Suprapubic skin (tissue), 4 donors: ENCODE data around the gene ABHD1. TPM values are rescaled to one million over a fixed set of nuclear protein-coding genes. Genes with fewer than 3 reads are reported as not detected.

Experiments
- DNase-seq, 2 donors: peaks; one replicate each; pipeline ENCODE4 v3.0.0-alpha.2; 2019; ENCODE audit warnings: low spot score in 2 of 2
- H3K27ac ChIP-seq: fragments of 200-600 bp; sonication (generic); one replicate; pipeline ENCODE4 v1.5.1; 2019
- H3K27me3 ChIP-seq: fragments of 200-600 bp; sonication (generic); one replicate; pipeline ENCODE4 v1.5.1; 2019
- H3K36me3 ChIP-seq: fragments of 200-600 bp; sonication (generic); one replicate; pipeline ENCODE4 v1.5.1; 2019
- H3K4me1 ChIP-seq: fragments of 200-600 bp; sonication (generic); one replicate; pipeline ENCODE4 v1.5.1; 2019
- H3K4me3 ChIP-seq: fragments of 200-600 bp; sonication (generic); one replicate; pipeline ENCODE4 v1.5.1; 2019; ENCODE audit warnings: mild to moderate bottlenecking
- H3K9me3 ChIP-seq: fragments of 200-600 bp; sonication (generic); one replicate; pipeline ENCODE4 v1.5.1; 2019
- EP300 ChIP-seq: sonication (generic); formaldehyde crosslinking; IDR thresholded peaks from one replicate; pipeline ENCODE4 v1.6.1; 2017; ENCODE audit warnings: antibody characterized with exemption
- POLR2A ChIP-seq, 2 donors: fragments of 450-650 bp; IDR thresholded peaks; one replicate each; pipeline ENCODE4 v1.6.1; 2017; ENCODE audit warnings: antibody characterized with exemption in 2 of 2, mild to moderate bottlenecking in 2 of 2, moderate library complexity in 2 of 2
- POLR2AphosphoS5 ChIP-seq, 3 donors: sonication (generic); formaldehyde crosslinking; IDR thresholded peaks; one replicate each; pipeline ENCODE4 v1.6.1; 2017; ENCODE audit warnings: antibody characterized with exemption in 3 of 3
- WGBS: methylation state at CpG from one replicate; pipeline ENCODE4 v1.1.5; 2018; 5-methylcytosine and 5-hydroxymethylcytosine counted together
- total RNA-seq, 4 donors: library from RNA; depleted of rRNA; stranded (reverse); fragments of >200 nt; gene quantifications; one replicate each; pipeline ENCODE4 v1.1.0, GENCODE V29; 2016
- TF ChIP-seq, protein P1 (sequence below), 2 donors: fragments of 200-600 bp in 1 of 2; fragments of 450-650 bp in 1 of 2; sonication (generic) in 1 of 2; IDR thresholded peaks; one replicate each; pipeline ENCODE4 v1.5.1; 2016 to 2019; ENCODE audit warnings: antibody characterized with exemption in 2 of 2, mild to moderate bottlenecking in 1 of 2, moderate library complexity in 1 of 2

Gene ABHD1
- total RNA-seq, 4 donors from 2014 or later: not detected

DNA sequence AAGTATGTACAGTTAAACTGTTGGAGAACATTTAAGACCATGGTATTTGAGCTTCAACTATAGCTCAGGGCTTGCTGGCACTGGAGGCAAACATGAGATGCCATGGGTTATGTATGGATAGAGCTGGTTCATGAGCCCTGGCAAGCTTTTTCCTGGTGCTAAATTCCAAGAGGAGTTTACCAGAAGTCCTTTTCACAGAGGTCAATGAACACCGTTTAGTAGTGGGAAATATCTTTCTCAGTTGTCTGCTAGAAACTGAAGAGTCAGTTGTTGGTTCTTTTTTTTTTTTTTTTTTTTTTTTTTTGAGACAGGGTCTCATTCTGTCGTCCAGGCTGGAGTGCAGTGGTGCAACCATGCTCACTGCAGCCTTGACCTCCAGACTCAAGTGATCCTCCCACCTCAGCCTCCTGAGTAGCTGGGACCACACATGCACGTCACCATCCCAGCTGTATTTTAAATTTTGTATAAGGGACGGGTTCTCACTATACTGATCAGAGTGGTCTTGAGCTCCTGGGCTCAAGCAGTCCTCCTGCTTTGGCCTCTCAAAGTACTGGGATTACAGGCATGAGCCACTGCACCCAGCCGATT, 35.7 kb upstream of the ABHD1 start:
- Histone ChIP-seq H3K27me3 (no peaks in the 10 kb centered on the region), H3K4me1 (peaks cover 34% of the 10 kb centered on the region), H3K36me3 (no peaks in the 10 kb centered on the region), H3K4me3 (no peak overlapping the region), H3K27ac (no peak overlapping the region), H3K9me3 (no peaks in the 10 kb centered on the region)
- TF ChIP-seq EP300 (no peak), POLR2A (IDR thresholded peaks at IDR 0.05) (no peak), POLR2AphosphoS5 (IDR thresholded peaks at IDR 0.05) (no peak)
- TF ChIP-seq, protein P1, sequence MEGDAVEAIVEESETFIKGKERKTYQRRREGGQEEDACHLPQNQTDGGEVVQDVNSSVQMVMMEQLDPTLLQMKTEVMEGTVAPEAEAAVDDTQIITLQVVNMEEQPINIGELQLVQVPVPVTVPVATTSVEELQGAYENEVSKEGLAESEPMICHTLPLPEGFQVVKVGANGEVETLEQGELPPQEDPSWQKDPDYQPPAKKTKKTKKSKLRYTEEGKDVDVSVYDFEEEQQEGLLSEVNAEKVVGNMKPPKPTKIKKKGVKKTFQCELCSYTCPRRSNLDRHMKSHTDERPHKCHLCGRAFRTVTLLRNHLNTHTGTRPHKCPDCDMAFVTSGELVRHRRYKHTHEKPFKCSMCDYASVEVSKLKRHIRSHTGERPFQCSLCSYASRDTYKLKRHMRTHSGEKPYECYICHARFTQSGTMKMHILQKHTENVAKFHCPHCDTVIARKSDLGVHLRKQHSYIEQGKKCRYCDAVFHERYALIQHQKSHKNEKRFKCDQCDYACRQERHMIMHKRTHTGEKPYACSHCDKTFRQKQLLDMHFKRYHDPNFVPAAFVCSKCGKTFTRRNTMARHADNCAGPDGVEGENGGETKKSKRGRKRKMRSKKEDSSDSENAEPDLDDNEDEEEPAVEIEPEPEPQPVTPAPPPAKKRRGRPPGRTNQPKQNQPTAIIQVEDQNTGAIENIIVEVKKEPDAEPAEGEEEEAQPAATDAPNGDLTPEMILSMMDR (IDR thresholded peaks at IDR 0.05): no peak
- no peak for DNase-seq
- whole genome bisulfite sequencing: 87% methylated on average over 5 of the region's 5 CpGs

DNA sequence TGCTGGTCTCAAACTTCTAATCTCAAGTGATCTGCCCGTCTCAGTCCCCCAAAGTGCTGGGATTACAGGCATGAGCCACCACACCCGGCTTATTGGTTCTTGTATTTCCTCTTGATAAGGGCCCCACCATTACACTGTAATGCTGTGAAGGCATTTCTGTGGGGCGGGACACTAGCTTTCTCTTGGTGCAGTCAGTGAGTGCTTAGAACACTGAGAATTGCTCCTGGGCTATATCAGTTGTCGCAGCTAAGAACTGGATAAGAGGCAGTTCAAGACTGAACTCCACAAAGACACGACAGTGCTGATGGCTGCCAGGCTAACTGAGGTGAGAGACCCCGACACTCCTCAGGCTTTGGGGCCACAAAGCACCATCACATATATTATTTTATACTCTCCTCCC, 35.0 kb upstream of the ABHD1 start:
- TF ChIP-seq POLR2AphosphoS5 (IDR thresholded peaks at IDR 0.05) (no peak), EP300 (no peak), POLR2A (IDR thresholded peaks at IDR 0.05) (no peak)
- TF ChIP-seq, protein P1 (IDR thresholded peaks at IDR 0.05): no peak
- no peak overlapping the region for H3K4me3 ChIP-seq
- 97% methylated on average over 6 of the region's 6 CpGs for WGBS
- H3K27me3 ChIP-seq: no peaks in the 10 kb centered on the region
- H3K9me3 ChIP-seq: no peaks in the 10 kb centered on the region
- DNase-seq: no peak
- H3K27ac ChIP-seq: no peak overlapping the region
- peaks cover 31% of the 10 kb centered on the region for H3K4me1 ChIP-seq
- no peaks in the 10 kb centered on the region for H3K36me3 ChIP-seq

DNA sequence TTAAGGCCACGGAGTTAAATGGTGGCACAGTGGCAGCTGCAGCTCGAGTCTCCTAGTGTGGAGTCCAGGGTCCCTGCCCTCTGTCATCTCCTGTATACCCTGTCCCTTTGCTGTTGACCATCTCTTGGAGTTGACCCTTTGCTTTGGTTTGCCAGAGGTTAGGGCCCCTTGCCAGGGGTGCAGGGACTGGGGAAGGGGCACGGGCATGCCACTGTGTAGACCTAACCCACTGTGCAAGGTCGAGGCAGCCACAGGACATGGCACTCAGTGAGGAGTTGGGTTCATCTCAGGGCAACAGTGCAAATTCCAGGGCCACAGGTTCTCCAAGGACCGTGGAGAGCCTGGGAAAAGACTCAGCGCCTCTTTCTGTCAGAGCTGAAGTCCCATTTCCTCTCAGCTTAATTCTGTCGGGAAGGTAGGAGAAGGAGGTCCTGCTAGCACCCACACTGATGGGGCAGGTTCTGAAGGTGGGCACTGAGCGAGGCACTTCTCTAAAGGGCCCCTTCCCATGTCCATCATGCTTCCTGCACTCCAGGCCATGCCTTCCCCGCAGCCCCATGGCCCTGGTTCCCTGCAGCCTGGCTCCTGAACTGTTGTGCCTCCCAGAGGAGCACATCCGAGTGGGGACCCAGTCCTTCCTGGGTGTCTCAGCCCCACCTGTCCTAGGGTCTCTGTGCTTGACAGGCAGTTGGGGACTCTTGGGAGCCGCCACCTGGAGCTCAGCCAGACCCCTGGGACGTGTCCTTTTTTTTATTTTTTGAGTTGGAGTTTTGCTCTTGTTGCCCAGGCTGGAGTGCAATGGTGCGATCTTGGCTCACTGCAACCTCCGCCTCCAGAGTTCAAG, 34.3 kb upstream of the ABHD1 start:
- no peak overlapping the region for H3K4me3 ChIP-seq
- H3K36me3 ChIP-seq: no peaks in the 10 kb centered on the region
- no peaks in the 10 kb centered on the region for H3K9me3 ChIP-seq
- whole genome bisulfite sequencing: 89% methylated on average over 12 of the region's 14 CpGs
- no peak overlapping the region for H3K27ac ChIP-seq
- no peaks in the 10 kb centered on the region for H3K27me3 ChIP-seq
- peaks cover 25% of the 10 kb centered on the region for H3K4me1 ChIP-seq
- DNase-seq: no peak
- TF ChIP-seq POLR2A (IDR thresholded peaks at IDR 0.05): no peak
- TF ChIP-seq, protein P1 (IDR thresholded peaks at IDR 0.05): no peak
- no peak for TF ChIP-seq EP300
- no peak for TF ChIP-seq POLR2AphosphoS5 (IDR thresholded peaks at IDR 0.05)

DNA sequence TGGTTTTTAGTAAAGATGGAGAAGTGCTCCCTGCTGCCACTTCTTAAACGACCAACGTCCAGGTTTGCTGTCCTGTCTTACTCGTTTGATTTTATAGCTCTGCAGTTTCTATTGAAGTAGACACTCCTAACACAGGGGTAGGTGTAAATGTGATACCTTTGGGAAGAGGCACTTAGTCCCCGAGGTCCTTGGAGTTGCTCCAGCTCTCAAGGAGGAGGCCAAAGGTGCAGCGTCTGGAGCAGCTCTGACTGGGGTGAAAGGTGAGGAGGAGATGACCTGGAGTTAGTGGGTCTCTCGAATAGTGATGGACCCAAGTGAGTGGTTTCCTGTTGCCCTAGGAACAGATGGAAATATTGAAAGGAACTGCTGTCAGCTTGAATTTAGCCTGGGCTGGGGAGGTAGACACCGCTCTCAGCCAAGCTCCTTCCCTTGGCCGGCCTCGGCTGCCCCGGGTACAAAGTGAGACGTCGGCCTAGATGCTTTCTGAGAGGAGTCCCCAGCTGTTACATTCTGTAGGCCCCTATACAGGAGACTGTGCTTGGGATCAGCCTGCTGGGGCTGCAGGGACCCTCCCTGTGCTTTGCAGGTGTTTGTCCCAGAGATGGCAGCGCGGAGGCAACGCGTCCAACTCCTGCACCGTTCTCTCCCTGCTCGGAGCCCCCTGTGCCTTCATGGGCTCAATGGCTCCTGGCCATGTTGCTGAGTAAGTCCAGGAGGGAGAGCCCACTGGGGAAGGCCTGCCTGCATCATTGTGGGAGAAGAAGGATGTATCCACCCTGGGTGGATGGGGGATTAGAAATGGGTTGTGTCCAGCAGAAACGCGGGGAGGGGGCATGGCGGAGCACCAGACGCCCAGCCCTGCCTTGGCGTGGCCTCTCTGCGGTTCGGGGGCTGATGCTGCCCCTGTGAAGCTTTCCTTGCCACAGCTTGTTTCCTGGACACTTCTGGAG, 31.6 kb upstream of the ABHD1 start:
- no peak overlapping the region for H3K27ac ChIP-seq
- DNase-seq: no peak
- 83% methylated on average over 18 of the region's 25 CpGs for WGBS
- no peaks in the 10 kb centered on the region for H3K9me3 ChIP-seq
- no peak overlapping the region for H3K4me3 ChIP-seq
- peaks cover 15% of the 10 kb centered on the region for H3K4me1 ChIP-seq
- H3K27me3 ChIP-seq: no peaks in the 10 kb centered on the region
- TF ChIP-seq EP300 (no peak), POLR2A (IDR thresholded peaks at IDR 0.05) (no peak)
- TF ChIP-seq, protein P1 (IDR thresholded peaks at IDR 0.05): no peak
- no peaks in the 10 kb centered on the region for H3K36me3 ChIP-seq
